Cardiac muscle cell (in vitro differentiated cells and primary cell): ENCODE measurements around the gene NPNT. TPM values are rescaled to one million over a fixed set of nuclear protein-coding genes. Genes with fewer than 3 reads are reported as not detected.

Source experiments
- DNase-seq, 2 donors: peaks; one replicate each; pipeline versions ENCODE4 v3.0.0 to v3.0.0-alpha.2; 2010 to 2017; ENCODE audit warnings: low read depth in 1 of 2, low spot score in 1 of 2
- H3K27ac ChIP-seq: fragments of 200-600 bp; sonication (generic); 2 replicates; pipeline ENCODE4 v1.5.1; 2016
- H3K27me3 ChIP-seq: fragments of 200-600 bp; sonication (generic); 2 replicates; pipeline ENCODE4 v1.6.0; 2016; ENCODE audit warnings: control low read depth
- H3K36me3 ChIP-seq: fragments of 200-600 bp; sonication (generic); 2 replicates; pipeline ENCODE4 v1.5.1; 2016; ENCODE audit warnings: control low read depth
- H3K4me1 ChIP-seq: fragments of 200-600 bp; sonication (generic); 2 replicates; pipeline ENCODE4 v1.8.1; 2017; ENCODE audit warnings: low read depth, mild to moderate bottlenecking, mixed run types
- H3K4me3 ChIP-seq: fragments of 200-600 bp; sonication (generic); 2 replicates; pipeline ENCODE4 v1.5.1; 2016; ENCODE audit warnings: mild to moderate bottlenecking
- H3K9me3 ChIP-seq: fragments of 200-600 bp; sonication (generic); 2 replicates; pipeline ENCODE4 v1.5.1; 2017; ENCODE audit warnings: low read depth, mild to moderate bottlenecking, control low read depth
- polyA plus RNA-seq: library from polyadenylated mRNA; unstranded; fragments of >200 nt; fragmentation: Nextera tagmentation; extraction: Ambion mirVana; gene quantifications from 2 replicates; pipeline ENCODE4 v1.2.1, GENCODE V29; 2016
- total RNA-seq: library from RNA; depleted of rRNA; stranded (reverse); fragments of >200 nt; gene quantifications from 2 replicates; pipeline ENCODE4 v1.2.3, GENCODE V29; 2016
- TF ChIP-seq, protein P1 (sequence below): IDR thresholded peaks from 2 replicates; pipeline ENCODE4 v1.5.1; 2012; ENCODE audit warnings: low read depth, mild to moderate bottlenecking, low read length

NPNT gene
- total and polyA plus RNA-seq, 2 experiments from 2014 or later: 22.0 to 39.8 TPM

DNA sequence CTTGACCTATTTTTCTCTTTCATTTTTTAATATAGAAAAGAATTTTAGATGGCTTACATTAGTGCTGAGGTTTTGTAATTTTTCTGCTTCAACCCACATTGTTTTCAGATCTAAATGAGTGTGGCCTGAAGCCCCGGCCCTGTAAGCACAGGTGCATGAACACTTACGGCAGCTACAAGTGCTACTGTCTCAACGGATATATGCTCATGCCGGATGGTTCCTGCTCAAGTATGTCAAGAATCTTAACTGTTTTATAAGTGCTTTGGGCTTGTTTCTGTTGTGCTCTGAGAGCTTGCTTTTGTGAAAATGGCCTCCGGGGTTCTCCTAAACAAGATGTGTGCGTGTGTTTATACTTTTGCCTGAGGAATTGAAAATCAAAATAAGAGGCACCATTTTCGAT lies 41.6 kb downstream of the NPNT start:
- Histone ChIP-seq H3K9me3 (no peaks in the 10 kb centered on the region), H3K27ac (peak overlapping the region; percentile 31), H3K36me3 (no peaks in the 10 kb centered on the region), H3K27me3 (no peaks in the 10 kb centered on the region), H3K4me1 (peaks cover 9% of the 10 kb centered on the region), H3K4me3 (no peak overlapping the region)
- TF ChIP-seq, protein P1, sequence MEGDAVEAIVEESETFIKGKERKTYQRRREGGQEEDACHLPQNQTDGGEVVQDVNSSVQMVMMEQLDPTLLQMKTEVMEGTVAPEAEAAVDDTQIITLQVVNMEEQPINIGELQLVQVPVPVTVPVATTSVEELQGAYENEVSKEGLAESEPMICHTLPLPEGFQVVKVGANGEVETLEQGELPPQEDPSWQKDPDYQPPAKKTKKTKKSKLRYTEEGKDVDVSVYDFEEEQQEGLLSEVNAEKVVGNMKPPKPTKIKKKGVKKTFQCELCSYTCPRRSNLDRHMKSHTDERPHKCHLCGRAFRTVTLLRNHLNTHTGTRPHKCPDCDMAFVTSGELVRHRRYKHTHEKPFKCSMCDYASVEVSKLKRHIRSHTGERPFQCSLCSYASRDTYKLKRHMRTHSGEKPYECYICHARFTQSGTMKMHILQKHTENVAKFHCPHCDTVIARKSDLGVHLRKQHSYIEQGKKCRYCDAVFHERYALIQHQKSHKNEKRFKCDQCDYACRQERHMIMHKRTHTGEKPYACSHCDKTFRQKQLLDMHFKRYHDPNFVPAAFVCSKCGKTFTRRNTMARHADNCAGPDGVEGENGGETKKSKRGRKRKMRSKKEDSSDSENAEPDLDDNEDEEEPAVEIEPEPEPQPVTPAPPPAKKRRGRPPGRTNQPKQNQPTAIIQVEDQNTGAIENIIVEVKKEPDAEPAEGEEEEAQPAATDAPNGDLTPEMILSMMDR: no peak
- peak in 1 of 2 donors; percentile 53 for DNase-seq

DNA sequence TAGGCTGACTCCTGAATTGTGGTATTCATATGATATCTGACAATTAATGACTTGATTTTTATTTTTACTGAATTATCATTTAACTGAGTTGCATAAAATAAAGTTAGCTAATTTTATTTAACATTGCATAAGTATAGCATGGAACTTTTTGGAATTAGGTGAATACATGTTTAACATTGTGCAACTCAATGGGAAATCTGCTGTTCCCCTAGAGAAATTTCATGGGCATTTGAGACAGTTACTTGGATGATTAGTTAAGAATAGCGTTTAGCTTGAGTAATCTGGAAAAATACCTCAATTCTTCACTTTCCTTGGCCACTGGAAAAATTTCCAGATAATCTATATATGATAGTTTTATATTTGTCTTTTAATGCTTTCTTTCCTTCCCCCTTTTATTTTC lies 42.5 kb downstream of the NPNT start:
- no peak overlapping the region for H3K27ac ChIP-seq
- no peak for DNase-seq
- H3K36me3 ChIP-seq: no peaks in the 10 kb centered on the region

DNA sequence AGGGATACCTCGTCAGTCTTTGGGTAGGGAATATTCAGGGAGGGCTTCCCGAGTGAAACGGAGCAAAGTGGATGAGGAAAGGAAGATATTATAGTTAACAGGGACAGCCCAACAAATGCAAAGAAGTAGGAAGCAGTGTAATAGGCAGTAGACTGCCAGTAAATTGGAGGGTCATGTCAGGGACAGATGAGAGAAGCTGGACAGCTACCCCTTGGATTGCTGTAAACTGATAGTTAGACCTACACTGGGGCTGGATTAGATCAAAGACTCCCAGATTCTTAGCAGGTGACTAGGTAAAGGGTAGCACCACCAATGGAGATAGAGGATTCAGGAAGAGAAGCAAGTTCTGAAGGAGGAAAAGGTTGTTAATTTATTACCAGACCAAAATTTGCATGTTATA lies 48.0 kb downstream of the NPNT start:
- TF ChIP-seq, protein P1: no peak
- no peaks in the 10 kb centered on the region for H3K27me3 ChIP-seq
- no peak overlapping the region for H3K27ac ChIP-seq
- no peaks in the 10 kb centered on the region for H3K4me1 ChIP-seq
- H3K9me3 ChIP-seq: no peaks in the 10 kb centered on the region
- H3K36me3 ChIP-seq: no peaks in the 10 kb centered on the region
- no peak for DNase-seq
- H3K4me3 ChIP-seq: no peak overlapping the region

More for the DNA sequence above, 42.5 kb downstream of the NPNT start:
- TF ChIP-seq, protein P1: no peak
- Histone ChIP-seq H3K9me3 (no peaks in the 10 kb centered on the region), H3K4me3 (no peak overlapping the region), H3K27me3 (no peaks in the 10 kb centered on the region), H3K4me1 (peaks cover 9% of the 10 kb centered on the region)

DNA sequence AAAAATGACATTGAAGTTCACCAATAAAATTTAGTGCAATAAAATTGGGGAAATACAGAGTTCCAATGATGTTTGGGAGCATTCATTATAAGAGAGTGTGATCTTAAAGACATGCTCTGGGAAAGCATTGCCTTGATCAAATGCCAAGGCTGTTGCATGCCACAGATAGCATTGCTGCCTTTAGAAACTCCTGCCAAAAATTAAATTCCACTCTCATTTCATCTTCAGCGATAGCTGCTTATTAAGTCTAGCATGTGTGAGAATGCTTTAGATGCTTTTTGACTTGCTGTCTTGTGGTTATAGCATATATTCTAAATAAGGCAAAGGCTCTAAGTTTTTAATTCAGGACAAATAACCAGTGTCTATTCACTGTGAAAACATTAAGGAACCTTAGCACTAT lies 49.3 kb downstream of the NPNT start:
- TF ChIP-seq, protein P1: no peak
- Histone ChIP-seq H3K4me3 (no peak overlapping the region), H3K36me3 (no peaks in the 10 kb centered on the region), H3K4me1 (no peaks in the 10 kb centered on the region), H3K9me3 (no peaks in the 10 kb centered on the region), H3K27ac (no peak overlapping the region), H3K27me3 (no peaks in the 10 kb centered on the region)
- peak in 1 of 2 donors; percentile 71 for DNase-seq

DNA sequence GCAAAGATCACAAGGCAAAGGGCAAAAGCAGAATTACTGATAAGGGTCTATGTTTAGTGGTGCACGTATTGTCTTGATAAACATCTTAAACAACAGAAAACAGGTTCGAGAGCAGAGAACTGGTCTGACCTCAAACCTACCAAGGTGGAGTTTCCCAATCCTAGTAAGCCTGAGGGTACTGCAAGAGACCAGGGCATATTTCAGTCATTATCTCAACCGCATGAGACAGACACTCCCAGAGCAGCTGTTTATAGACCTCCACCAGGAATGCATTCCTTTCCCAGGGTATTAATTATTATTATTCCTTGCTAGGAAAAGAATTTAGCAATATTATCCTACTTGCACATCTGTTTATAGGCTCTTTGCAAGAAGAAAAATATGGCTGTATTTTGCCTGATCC lies 51.5 kb downstream of the NPNT start:
- H3K27me3 ChIP-seq: no peaks in the 10 kb centered on the region
- TF ChIP-seq, protein P1: no peak
- no peaks in the 10 kb centered on the region for H3K4me1 ChIP-seq
- no peak for DNase-seq
- no peaks in the 10 kb centered on the region for H3K36me3 ChIP-seq
- no peak overlapping the region for H3K4me3 ChIP-seq
- H3K9me3 ChIP-seq: no peaks in the 10 kb centered on the region
- H3K27ac ChIP-seq: no peak overlapping the region

DNA sequence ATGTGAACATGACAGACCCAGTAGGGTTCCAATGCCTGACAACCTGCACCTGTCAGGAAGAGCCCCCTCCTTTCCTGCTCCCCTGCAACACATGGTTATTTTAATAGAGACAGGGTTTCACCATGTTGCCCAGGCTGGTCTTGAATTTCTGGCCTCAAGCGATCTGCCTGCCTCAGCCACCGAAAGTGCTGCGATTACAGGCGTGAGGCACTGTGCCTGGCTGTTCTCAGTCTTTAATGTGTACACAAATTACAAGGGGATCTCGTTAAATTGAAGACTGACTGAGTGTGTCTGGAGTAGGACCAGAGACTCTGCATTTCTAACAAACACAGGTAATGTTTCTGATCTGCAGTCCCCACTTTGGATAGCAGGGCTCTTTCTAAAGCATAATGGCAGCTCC lies 55.4 kb downstream of the NPNT start:
- Histone ChIP-seq H3K4me1 (no peaks in the 10 kb centered on the region), H3K27ac (no peak overlapping the region), H3K36me3 (no peaks in the 10 kb centered on the region), H3K9me3 (no peaks in the 10 kb centered on the region), H3K27me3 (no peaks in the 10 kb centered on the region), H3K4me3 (no peak overlapping the region)
- TF ChIP-seq, protein P1: no peak
- DNase-seq: no peak
